ENCODE data around the gene CT55.
"Not testable (repeated sequence)": the region's sequence is repeated elsewhere in the genome, so short reads cannot be mapped to it uniquely, and the experiment has no call there.

- peak in 5 of 6 experiments; percentile 18 to 53 (median 34) for TF ChIP-seq CTCF (IDR thresholded peaks at IDR 0.05)
- not testable (repeated sequence) for TF ChIP-seq POLR2A (IDR thresholded peaks at IDR 0.05)
Observed at GRCh38 chrX:135206427-135206826, 35.2 kb upstream of the CT55 start.
